GM12891 (cell line): ENCODE data around the gene SERP2.

Source experiments
- POLR2A ChIP-seq: IDR thresholded peaks from 2 replicates; pipeline ENCODE4 v1.6.1; 2011; ENCODE audit warnings: low read depth, low read length, control low read depth
- POLR2AphosphoS5 ChIP-seq: IDR thresholded peaks from 2 replicates; pipeline ENCODE4 v1.6.1; 2011; ENCODE audit warnings: low read depth, low read length, control low read depth
- TAF1 ChIP-seq: IDR thresholded peaks from 2 replicates; pipeline ENCODE4 v1.6.1; 2011; ENCODE audit warnings: low read depth, low read length, control low read depth

DNA sequence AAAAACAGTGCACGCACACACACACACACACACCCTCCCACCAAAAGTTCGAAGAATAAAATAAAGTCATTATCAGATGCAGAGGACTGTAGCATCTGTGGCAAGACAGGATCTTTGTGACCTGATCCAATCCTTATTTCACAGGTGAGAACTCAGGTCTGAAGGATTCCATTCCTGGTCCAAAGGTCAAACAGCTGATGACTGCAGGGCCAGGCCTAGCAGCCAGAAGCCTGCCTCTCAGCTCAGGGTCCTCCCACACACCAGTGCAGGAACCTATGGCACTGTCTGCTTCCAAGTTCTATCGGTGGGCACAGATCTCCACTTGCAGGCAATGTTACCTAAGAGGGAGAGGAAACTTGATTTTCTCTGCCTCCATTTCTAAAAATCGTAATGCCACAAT, 57.5 kb downstream of the SERP2 start:
- no peak for TF ChIP-seq POLR2AphosphoS5
- no peak for TF ChIP-seq TAF1
- no peak for TF ChIP-seq POLR2A
